Measurements from ENCODE around the gene DTX3. TPM values are rescaled to one million over a fixed set of nuclear protein-coding genes. Genes with fewer than 3 reads are reported as not detected.

The DTX3 gene
- total RNA-seq, 1 donor from 2014 or later, result 56.4 TPM

DNA sequence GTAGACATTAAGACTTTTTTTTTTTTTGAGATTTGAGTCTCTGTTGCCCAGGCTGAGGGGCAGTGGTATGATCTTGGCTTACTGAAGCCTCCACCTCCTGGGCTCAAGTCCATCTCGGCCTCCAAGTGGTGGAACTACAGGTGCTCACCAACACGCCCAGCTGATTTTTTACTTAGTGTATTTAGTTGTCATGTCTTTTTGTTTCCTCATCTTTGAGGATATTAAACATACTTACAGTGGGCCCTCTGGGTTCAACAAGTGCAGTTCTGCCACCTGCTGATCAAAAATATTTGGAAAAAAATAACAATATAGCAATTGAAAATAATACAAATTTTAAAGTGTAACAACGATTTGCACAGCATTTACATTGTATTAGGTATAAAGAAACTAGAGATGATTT lies 32.7 kb downstream of the DTX3 start:
- Mint-ChIP-seq H3K36me3 (no peaks in the 10 kb centered on the region), H3K4me1 (peaks cover 2% of the 10 kb centered on the region), H3K27me3 (ENCODE audit: insufficient read depth, low read depth) (peaks cover 15% of the 10 kb centered on the region), H3K4me3 (no peak overlapping the region), H3K27ac (no peak overlapping the region), H3K9me3 (peaks cover 5% of the 10 kb centered on the region)
- Histone ChIP-seq H3K4me1 (peaks cover 3% of the 10 kb centered on the region), H4K20me1 (ENCODE audit: low read depth) (no peaks in the 10 kb centered on the region), H3K27me3 (peaks cover 55% of the 10 kb centered on the region), H3K9ac (no peak overlapping the region), H3K9me3 (ENCODE audit: low read depth) (no peaks in the 10 kb centered on the region), H3K4me3 (no peak overlapping the region), H2AFZ (replicated peaks) (no peak overlapping the region), H3K79me2 (ENCODE audit: low read depth) (no peaks in the 10 kb centered on the region), H3K4me2 (no peak overlapping the region), H3K36me3 (no peaks in the 10 kb centered on the region), H3F3A (ENCODE audit: low read depth) (peaks cover 5% of the 10 kb centered on the region), H3K27ac (no peak overlapping the region)
- TF ChIP-seq CTCF (IDR thresholded peaks at IDR 0.05) (no peak), EZH2phosphoT487 (IDR thresholded peaks at IDR 0.05) (no peak), EZH2 (IDR thresholded peaks at IDR 0.05) (no peak)
- no peak for DNase-seq (ENCODE audit: low spot score)

DNA sequence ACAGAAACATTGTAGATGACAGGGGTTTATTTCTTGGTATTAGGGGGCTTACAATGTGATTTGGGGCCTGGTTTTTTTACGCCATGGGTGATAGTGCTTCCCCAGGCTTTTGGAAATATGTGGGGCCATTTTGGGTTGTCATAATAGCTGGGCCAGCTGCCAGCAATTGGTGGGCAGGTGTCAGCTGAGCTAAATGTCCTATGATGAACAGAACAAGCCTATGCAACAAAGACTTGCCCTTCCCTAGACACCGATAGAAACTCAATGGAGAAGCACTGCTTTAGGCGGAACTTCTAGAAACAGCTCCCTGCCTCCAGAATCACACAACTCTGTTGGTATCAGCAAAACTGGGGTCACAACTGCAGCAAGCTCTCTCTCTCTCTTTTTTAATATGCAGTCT lies 33.5 kb downstream of the DTX3 start:
- TF ChIP-seq EZH2phosphoT487 (IDR thresholded peaks at IDR 0.05) (no peak), EZH2 (IDR thresholded peaks at IDR 0.05) (no peak), CTCF (IDR thresholded peaks at IDR 0.05) (no peak)

GRCh38 chr12:57640175-57641042 lies 35.8 kb downstream of the DTX3 start:
- no peaks in the 10 kb centered on the region for H3K4me1 ChIP-seq
- TF ChIP-seq EZH2 (IDR thresholded peaks at IDR 0.05), result no peak
- TF ChIP-seq EZH2phosphoT487 (IDR thresholded peaks at IDR 0.05), result no peak
- TF ChIP-seq CTCF (IDR thresholded peaks at IDR 0.05), result no peak
- H3K4me3 ChIP-seq, result no peak overlapping the region
- no peaks in the 10 kb centered on the region for H4K20me1 ChIP-seq (ENCODE audit: low read depth)
- no peak overlapping the region for H3K27ac ChIP-seq
- Mint-ChIP-seq H3K27ac (no peak overlapping the region), H3K9me3 (peaks cover 15% of the 10 kb centered on the region), H3K27me3 (ENCODE audit: insufficient read depth, low read depth) (peaks cover 4% of the 10 kb centered on the region), H3K36me3 (no peaks in the 10 kb centered on the region), H3K4me3 (no peak overlapping the region), H3K4me1 (no peaks in the 10 kb centered on the region)
- H3F3A ChIP-seq (ENCODE audit: low read depth), result no peaks in the 10 kb centered on the region
- H3K36me3 ChIP-seq, result no peaks in the 10 kb centered on the region
- DNase-seq (ENCODE audit: low spot score), result no peak
- H3K79me2 ChIP-seq (ENCODE audit: low read depth), result no peaks in the 10 kb centered on the region
- peaks cover 8% of the 10 kb centered on the region for H3K9me3 ChIP-seq (ENCODE audit: low read depth)
- peaks cover 25% of the 10 kb centered on the region for H3K27me3 ChIP-seq
- H3K9ac ChIP-seq, result no peak overlapping the region
- H2AFZ ChIP-seq (replicated peaks), result no peak overlapping the region
- H3K4me2 ChIP-seq, result no peak overlapping the region

More for the DNA sequence above, 33.5 kb downstream of the DTX3 start:
- Histone ChIP-seq H3K4me3 (no peak overlapping the region), H3K27ac (no peak overlapping the region), H3F3A (ENCODE audit: low read depth) (peaks cover 5% of the 10 kb centered on the region), H3K9me3 (ENCODE audit: low read depth) (no peaks in the 10 kb centered on the region), H3K36me3 (no peaks in the 10 kb centered on the region), H3K79me2 (ENCODE audit: low read depth) (no peaks in the 10 kb centered on the region), H3K4me2 (no peak overlapping the region), H3K27me3 (peaks cover 48% of the 10 kb centered on the region), H4K20me1 (ENCODE audit: low read depth) (no peaks in the 10 kb centered on the region), H2AFZ (replicated peaks) (no peak overlapping the region), H3K4me1 (no peaks in the 10 kb centered on the region), H3K9ac (no peak overlapping the region)
- DNase-seq (ENCODE audit: low spot score), result no peak
- Mint-ChIP-seq H3K4me1 (peaks cover 2% of the 10 kb centered on the region), H3K9me3 (peaks cover 7% of the 10 kb centered on the region), H3K36me3 (no peaks in the 10 kb centered on the region), H3K27me3 (ENCODE audit: insufficient read depth, low read depth) (peaks cover 14% of the 10 kb centered on the region), H3K4me3 (no peak overlapping the region), H3K27ac (no peak overlapping the region)
